Esophagus squamous epithelium (tissue), 5 donors: ENCODE measurements around the gene RFPL4AL1. TPM values are rescaled to one million over a fixed set of nuclear protein-coding genes. Genes with fewer than 3 reads are reported as not detected.
"Not testable (repeated sequence)": the region's sequence is repeated elsewhere in the genome, so short reads cannot be mapped to it uniquely, and the experiment has no call there.

ENCODE experiments used
- DNase-seq: peaks from one replicate; lab custom pipeline; 2025; lab: John Stamatoyannopoulos, UW
- H3K27ac ChIP-seq, 4 donors: fragments of 200-600 bp; sonication (generic); one replicate each; pipeline ENCODE4 v1.5.1; 2016 to 2019; ENCODE audit warnings: mild to moderate bottlenecking in 1 of 4
- H3K27me3 ChIP-seq, 4 donors: fragments of 200-600 bp; sonication (generic); 1 replicate in 3 of 4; 2 replicates in 1 of 4; pipeline versions ENCODE4 v1.5.1 to v1.6.0; 2017 to 2021; ENCODE audit warnings: antibody characterized with exemption in 1 of 4
- H3K36me3 ChIP-seq, 3 donors: fragments of 200-600 bp; sonication (generic); one replicate each; pipeline ENCODE4 v1.5.1; 2016 to 2019
- H3K4me1 ChIP-seq, 3 donors: fragments of 200-600 bp; sonication (generic); one replicate each; pipeline ENCODE4 v1.5.1; 2017 to 2019
- H3K4me3 ChIP-seq, 4 donors: fragments of 200-600 bp; sonication (generic); 1 replicate in 3 of 4; 2 replicates in 1 of 4; pipeline ENCODE4 v1.5.1; 2016 to 2019; ENCODE audit warnings: mild to moderate bottlenecking in 2 of 4, moderate library complexity in 1 of 4
- H3K9me3 ChIP-seq, 3 donors: fragments of 200-600 bp; sonication (generic); one replicate each; pipeline ENCODE4 v1.5.1; 2016 to 2019
- POLR2A ChIP-seq, 4 donors: fragments of 450-650 bp; IDR thresholded peaks; one replicate each; pipeline ENCODE4 v1.6.1; 2017; ENCODE audit warnings: antibody characterized with exemption in 4 of 4, mild to moderate bottlenecking in 4 of 4, moderate library complexity in 3 of 4
- WGBS, 2 donors: methylation state at CpG; one replicate each; pipeline ENCODE4 v1.1.5; 2018; 5-methylcytosine and 5-hydroxymethylcytosine counted together
- intact Hi-C: fragments of 100-400 bp; cut with DNase I; formaldehyde crosslinking; loops from one replicate; pipeline ENCODE4 v1.15.0; 2022
- total RNA-seq, 4 donors: library from RNA; depleted of rRNA; stranded (reverse); fragments of >200 nt; gene quantifications; one replicate each; pipeline ENCODE4 v1.1.0, GENCODE V29; 2016
- TF ChIP-seq, protein P1 (sequence below), 6 experiments: fragments of 450-650 bp in 4 of 6; fragments of 200-600 bp in 2 of 6; sonication (generic) in 2 of 6; IDR thresholded peaks; one replicate each; pipeline ENCODE4 v1.5.1; 2016 to 2019; ENCODE audit warnings: antibody characterized with exemption in 6 of 6, mild to moderate bottlenecking in 4 of 6, moderate library complexity in 4 of 6
- donor health status: DM: yes; HTN: yes; CAD: no.

Gene RFPL4AL1
- total RNA-seq, 4 donors from 2014 or later = not detected

DNA sequence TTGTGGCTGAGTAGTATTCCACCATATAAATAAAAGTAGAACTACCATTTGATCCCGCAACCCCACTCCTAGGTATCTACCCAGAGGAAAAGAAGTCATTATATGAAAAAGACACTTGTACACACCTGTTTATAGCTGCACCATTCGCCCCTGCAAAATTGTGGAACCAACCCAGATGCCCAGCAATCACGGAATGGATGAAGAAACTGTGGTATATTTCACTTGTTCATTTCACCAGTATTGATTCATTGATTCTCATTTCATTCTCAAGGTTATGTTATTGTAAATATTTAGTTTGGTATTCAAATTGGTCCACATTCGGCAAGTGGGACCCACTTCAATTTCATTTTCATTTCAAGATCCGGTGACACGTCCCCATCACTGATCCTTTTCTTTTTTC lies 18.2 kb upstream of the RFPL4AL1 start:
- no peak for TF ChIP-seq POLR2A (IDR thresholded peaks at IDR 0.05)
- TF ChIP-seq, protein P1, sequence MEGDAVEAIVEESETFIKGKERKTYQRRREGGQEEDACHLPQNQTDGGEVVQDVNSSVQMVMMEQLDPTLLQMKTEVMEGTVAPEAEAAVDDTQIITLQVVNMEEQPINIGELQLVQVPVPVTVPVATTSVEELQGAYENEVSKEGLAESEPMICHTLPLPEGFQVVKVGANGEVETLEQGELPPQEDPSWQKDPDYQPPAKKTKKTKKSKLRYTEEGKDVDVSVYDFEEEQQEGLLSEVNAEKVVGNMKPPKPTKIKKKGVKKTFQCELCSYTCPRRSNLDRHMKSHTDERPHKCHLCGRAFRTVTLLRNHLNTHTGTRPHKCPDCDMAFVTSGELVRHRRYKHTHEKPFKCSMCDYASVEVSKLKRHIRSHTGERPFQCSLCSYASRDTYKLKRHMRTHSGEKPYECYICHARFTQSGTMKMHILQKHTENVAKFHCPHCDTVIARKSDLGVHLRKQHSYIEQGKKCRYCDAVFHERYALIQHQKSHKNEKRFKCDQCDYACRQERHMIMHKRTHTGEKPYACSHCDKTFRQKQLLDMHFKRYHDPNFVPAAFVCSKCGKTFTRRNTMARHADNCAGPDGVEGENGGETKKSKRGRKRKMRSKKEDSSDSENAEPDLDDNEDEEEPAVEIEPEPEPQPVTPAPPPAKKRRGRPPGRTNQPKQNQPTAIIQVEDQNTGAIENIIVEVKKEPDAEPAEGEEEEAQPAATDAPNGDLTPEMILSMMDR (IDR thresholded peaks at IDR 0.05) = no peak
- H3K4me3 ChIP-seq = no peak overlapping the region
- no peaks in the 10 kb centered on the region for H3K9me3 ChIP-seq
- 86% methylated on average over 6 of the region's 6 CpGs for WGBS, 2 donors
- H3K27me3 ChIP-seq = no peaks in the 10 kb centered on the region
- intact Hi-C loops = no loop called here
- no peaks in the 10 kb centered on the region for H3K36me3 ChIP-seq
- DNase-seq = no peak
- no peaks in the 10 kb centered on the region for H3K4me1 ChIP-seq
- H3K27ac ChIP-seq = no peak overlapping the region

DNA sequence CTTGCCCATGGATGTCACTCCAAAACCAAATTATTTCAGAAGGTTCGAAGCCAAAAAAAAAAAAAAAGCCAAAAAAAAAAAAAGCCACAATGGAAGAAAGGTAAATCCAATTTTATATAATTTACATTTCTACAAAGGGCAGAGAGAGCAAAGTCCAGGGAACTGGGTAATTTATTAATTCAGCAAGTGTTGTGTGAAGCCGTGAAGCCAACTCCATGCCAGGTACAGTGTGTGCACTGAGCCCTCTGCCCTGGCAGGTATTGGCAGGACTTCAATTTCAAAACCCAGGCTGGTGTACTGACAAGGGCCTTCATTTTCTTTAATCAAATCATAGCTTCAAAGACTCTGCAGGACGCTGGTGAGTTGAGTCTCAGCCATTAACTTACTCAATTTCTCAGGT lies 15.5 kb upstream of the RFPL4AL1 start:
- Histone ChIP-seq H3K27me3 (no peaks in the 10 kb centered on the region), H3K27ac (no peak overlapping the region), H3K4me3 (no peak overlapping the region), H3K4me1 (no peaks in the 10 kb centered on the region), H3K36me3 (no peaks in the 10 kb centered on the region), H3K9me3 (no peaks in the 10 kb centered on the region)
- intact Hi-C loops = no loop called here
- WGBS, 2 donors = 62 to 70% methylated on average over 3 of the region's 3 CpGs
- DNase-seq = no peak
- no peak for TF ChIP-seq POLR2A (IDR thresholded peaks at IDR 0.05)

DNA sequence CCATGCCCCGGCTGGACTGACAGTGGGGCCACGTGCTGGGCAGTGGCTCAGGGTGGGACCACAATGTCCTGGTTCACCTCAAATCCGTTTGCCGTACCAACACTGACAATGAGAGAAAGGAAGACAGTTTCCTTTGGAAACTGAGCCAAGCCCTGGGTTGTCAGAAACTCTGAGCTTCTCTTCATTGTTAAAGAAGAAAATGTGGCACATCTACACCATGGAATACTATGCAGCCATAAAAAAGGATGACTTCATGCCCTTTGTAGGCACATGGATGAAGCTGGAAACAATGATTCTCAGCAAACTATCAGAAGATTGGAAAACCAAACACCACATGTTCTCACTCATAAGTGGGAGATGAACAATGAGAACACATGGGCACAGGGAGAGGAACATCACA lies 12.1 kb upstream of the RFPL4AL1 start:
- H3K4me3 ChIP-seq, H3K36me3 ChIP-seq, intact Hi-C loops, H3K9me3 ChIP-seq, H3K4me1 ChIP-seq, H3K27ac ChIP-seq, H3K27me3 ChIP-seq, DNase-seq: not testable (repeated sequence)
- 54 to 75% methylated on average over 3 to 4 of the region's 4 CpGs for WGBS, 2 donors

GRCh38 chr19:55758797-55759196 lies 10.1 kb upstream of the RFPL4AL1 start, which contains the start of gene RFPL4A:
Gene RFPL4A, plus strand, starts transcription at chr19:55759097. Its CDS starts 2,704 bp downstream, at chr19:55761801.
- 77 to 85% methylated on average over 3 of the region's 3 CpGs for WGBS, 2 donors
- intact Hi-C loops, H3K27me3 ChIP-seq, H3K4me3 ChIP-seq, H3K36me3 ChIP-seq, DNase-seq, H3K27ac ChIP-seq, H3K9me3 ChIP-seq, H3K4me1 ChIP-seq: not testable (repeated sequence)

DNA sequence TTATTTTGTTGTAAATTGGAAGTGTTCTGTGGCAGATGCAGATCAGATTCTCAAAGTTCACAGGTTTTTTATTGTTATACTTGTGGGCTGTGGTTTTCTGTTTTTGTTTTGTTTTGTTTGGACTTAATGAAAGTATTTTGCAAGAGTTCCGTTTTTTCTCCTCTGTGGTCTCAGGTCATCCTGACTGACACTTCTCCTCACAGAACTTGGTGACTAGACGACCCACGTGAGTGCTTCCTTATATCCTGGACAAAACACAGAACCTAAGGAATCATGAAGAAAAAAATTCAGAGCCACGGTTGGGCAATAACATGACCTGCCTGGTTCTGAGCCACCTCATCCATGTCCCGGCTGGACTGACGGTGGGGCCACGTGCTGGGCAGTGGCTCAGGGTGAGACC lies 2.5 kb upstream of the RFPL4AL1 start:
- H3K27ac ChIP-seq = no peak overlapping the region
- no peaks in the 10 kb centered on the region for H3K9me3 ChIP-seq
- no peaks in the 10 kb centered on the region for H3K4me1 ChIP-seq
- WGBS, 2 donors = 52 to 76% methylated on average over 5 to 7 of the region's 7 CpGs
- intact Hi-C loops = no loop called here
- no peak overlapping the region for H3K4me3 ChIP-seq
- H3K36me3 ChIP-seq = no peaks in the 10 kb centered on the region
- DNase-seq = no peak
- H3K27me3 ChIP-seq = no peaks in the 10 kb centered on the region
- TF ChIP-seq POLR2A (IDR thresholded peaks at IDR 0.05) = no peak
- TF ChIP-seq, protein P1 (IDR thresholded peaks at IDR 0.05) = no peak

GRCh38 chr19:55769632-55770031 lies 714 bp downstream of the RFPL4AL1 start:
- H3K9me3 ChIP-seq, H3K4me1 ChIP-seq, H3K27ac ChIP-seq, H3K36me3 ChIP-seq, DNase-seq, intact Hi-C loops, H3K27me3 ChIP-seq, H3K4me3 ChIP-seq: not testable (repeated sequence)
- 30 to 34% methylated on average over 2 to 3 of the region's 3 CpGs for WGBS, 2 donors

GRCh38 chr19:55777528-55777927 lies 8.6 kb downstream of the RFPL4AL1 start:
- H3K27me3 ChIP-seq = peaks cover 0 to 23% (median 0%) of the 10 kb centered on the region in 4 donors
- H3K4me1 ChIP-seq = no peaks in the 10 kb centered on the region
- no peak overlapping the region for H3K27ac ChIP-seq
- H3K36me3 ChIP-seq = no peaks in the 10 kb centered on the region
- intact Hi-C loops = no loop called here
- no peaks in the 10 kb centered on the region for H3K9me3 ChIP-seq
- H3K4me3 ChIP-seq = no peak overlapping the region
- WGBS, 2 donors = 20 to 36% methylated on average over 1 to 6 of the region's 7 CpGs
- DNase-seq = no peak
- no peak for TF ChIP-seq POLR2A (IDR thresholded peaks at IDR 0.05)
- TF ChIP-seq, protein P1 (IDR thresholded peaks at IDR 0.05) = no peak
